Body of pancreas (tissue), 4 donors: ENCODE results near the gene GNB1L.

Source experiments
- CTCF ChIP-seq, 7 experiments: fragments of 450-650 bp in 4 of 7; fragments of 200-600 bp in 3 of 7; sonication (generic) in 3 of 7; IDR thresholded peaks; one replicate each; pipeline ENCODE4 v1.5.1; 2016 to 2019; ENCODE audit warnings: antibody characterized with exemption in 7 of 7
- POLR2A ChIP-seq, 3 donors: fragments of 450-650 bp; IDR thresholded peaks; one replicate each; pipeline ENCODE4 v1.6.1; 2016; ENCODE audit warnings: antibody characterized with exemption in 3 of 3, mild to moderate bottlenecking in 2 of 3

- TF ChIP-seq CTCF (IDR thresholded peaks at IDR 0.05) (peak; percentile 36 to 67 (median 54)), POLR2A (IDR thresholded peaks at IDR 0.05) (no peak)
These were observed 98.2 kb downstream of the GNB1L start for GRCh38 chr22:19756288-19757128.
